ENCODE measurements around the gene PSMB10. TPM values are rescaled to one million over a fixed set of nuclear protein-coding genes. Genes with fewer than 3 reads are reported as not detected.
A peak's percentile ranks its signal among the peaks of the same experiment; 100 is the strongest.

PSMB10 gene
- total RNA-seq, 1 donor from 2014 or later = 30.1 TPM

DNA sequence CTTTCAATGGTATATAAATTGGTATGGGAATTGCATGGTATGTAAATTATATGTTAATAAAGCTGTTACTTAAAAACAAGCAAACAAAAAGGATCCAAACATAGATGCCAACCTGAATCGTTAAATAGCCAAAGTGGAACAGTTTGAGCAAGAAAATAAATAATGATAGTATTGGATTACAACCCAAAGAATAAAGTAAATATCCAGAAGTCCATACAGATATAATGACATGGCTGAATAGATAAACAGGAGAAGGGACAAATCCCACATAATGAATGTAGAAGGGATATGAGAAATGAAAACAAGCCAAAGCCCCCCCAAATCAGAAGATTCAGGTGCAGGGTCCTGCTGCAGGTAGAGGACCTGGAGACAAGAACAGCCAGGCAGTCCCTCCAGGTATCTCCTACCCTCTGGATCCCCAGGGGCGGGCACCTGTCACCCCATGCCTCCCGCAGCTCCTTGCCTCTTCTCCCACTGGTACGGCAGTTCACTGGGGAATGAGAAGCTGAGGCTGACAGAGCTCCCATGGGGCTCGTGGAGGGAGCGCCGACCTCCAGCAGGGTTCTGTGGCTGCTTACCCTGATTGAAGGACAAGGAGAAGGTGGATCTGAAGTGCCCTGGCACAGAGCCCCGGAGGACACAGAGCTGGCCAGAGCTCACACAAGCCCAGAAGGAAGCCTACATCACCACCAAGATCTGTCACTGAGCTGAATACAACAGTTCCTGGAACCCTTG lies 17.2 kb upstream of the PSMB10 start:
- H3K27ac Mint-ChIP-seq (ENCODE audit: unreplicated experiment) = peak overlapping the region; percentile 32
- no peak for TF ChIP-seq CTCF (IDR thresholded peaks at IDR 0.05)
- H3K27me3 Mint-ChIP-seq (ENCODE audit: low read depth) = no peaks in the 10 kb centered on the region
- no peak overlapping the region for H3K4me3 Mint-ChIP-seq (ENCODE audit: unreplicated experiment)
- no peaks in the 10 kb centered on the region for H3K9me3 Mint-ChIP-seq (ENCODE audit: low read depth)
- peaks cover 29% of the 10 kb centered on the region for H3K36me3 Mint-ChIP-seq (ENCODE audit: low read depth)
- DNase-seq (ENCODE audit: low spot score) = no peak
- no peaks in the 10 kb centered on the region for H3K4me1 Mint-ChIP-seq (ENCODE audit: low read depth)

GRCh38 chr16:67951485-67951884 lies 14.8 kb upstream of the PSMB10 start:
- H3K4me3 Mint-ChIP-seq (ENCODE audit: unreplicated experiment) = no peak overlapping the region
- H3K27ac Mint-ChIP-seq (ENCODE audit: unreplicated experiment) = no peak overlapping the region
- peaks cover 29% of the 10 kb centered on the region for H3K36me3 Mint-ChIP-seq (ENCODE audit: low read depth)
- no peak for DNase-seq (ENCODE audit: low spot score)
- no peaks in the 10 kb centered on the region for H3K27me3 Mint-ChIP-seq (ENCODE audit: low read depth)
- H3K4me1 Mint-ChIP-seq (ENCODE audit: low read depth) = no peaks in the 10 kb centered on the region
- H3K9me3 Mint-ChIP-seq (ENCODE audit: low read depth) = no peaks in the 10 kb centered on the region
- no peak for TF ChIP-seq CTCF (IDR thresholded peaks at IDR 0.05)

- H3K27me3 Mint-ChIP-seq (ENCODE audit: low read depth) = no peaks in the 10 kb centered on the region
- H3K4me3 Mint-ChIP-seq (ENCODE audit: unreplicated experiment) = no peak overlapping the region
- H3K4me1 Mint-ChIP-seq (ENCODE audit: low read depth) = no peaks in the 10 kb centered on the region
- no peak for DNase-seq (ENCODE audit: low spot score)
- H3K27ac Mint-ChIP-seq (ENCODE audit: unreplicated experiment) = no peak overlapping the region
- H3K36me3 Mint-ChIP-seq (ENCODE audit: low read depth) = peaks cover 34% of the 10 kb centered on the region
- H3K9me3 Mint-ChIP-seq (ENCODE audit: low read depth) = no peaks in the 10 kb centered on the region
- no peak for TF ChIP-seq CTCF (IDR thresholded peaks at IDR 0.05)
These were observed 13.7 kb upstream of the PSMB10 start for GRCh38 chr16:67950335-67950843.

- no peak for TF ChIP-seq CTCF (IDR thresholded peaks at IDR 0.05)
- no peak overlapping the region for H3K27ac Mint-ChIP-seq (ENCODE audit: unreplicated experiment)
- H3K4me1 Mint-ChIP-seq (ENCODE audit: low read depth) = no peaks in the 10 kb centered on the region
- H3K27me3 Mint-ChIP-seq (ENCODE audit: low read depth) = no peaks in the 10 kb centered on the region
- no peak overlapping the region for H3K4me3 Mint-ChIP-seq (ENCODE audit: unreplicated experiment)
- no peaks in the 10 kb centered on the region for H3K9me3 Mint-ChIP-seq (ENCODE audit: low read depth)
- H3K36me3 Mint-ChIP-seq (ENCODE audit: low read depth) = peaks cover 30% of the 10 kb centered on the region
- no peak for DNase-seq (ENCODE audit: low spot score)
These were observed 13.0 kb upstream of the PSMB10 start for GRCh38 chr16:67949645-67950044.

DNA sequence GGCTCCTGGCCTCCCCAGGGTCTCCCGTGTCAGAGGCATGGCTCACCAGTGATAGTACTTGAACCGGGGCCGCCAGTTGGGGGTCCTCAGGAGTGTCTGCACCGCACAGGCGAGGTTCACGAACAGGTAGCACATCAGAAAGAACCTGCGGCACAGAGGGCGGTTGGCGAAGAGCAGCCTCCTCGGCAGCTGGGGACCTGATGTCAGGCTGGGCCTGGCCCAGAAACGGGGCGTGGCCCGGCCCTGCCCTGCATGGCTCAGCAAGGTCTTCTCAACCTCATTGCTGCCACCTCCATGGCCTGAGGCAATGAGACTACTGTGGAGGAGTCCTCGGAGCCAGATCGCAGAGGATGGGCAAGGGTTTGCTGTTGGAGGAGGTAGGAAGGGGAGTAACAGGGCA lies 11.4 kb upstream of the PSMB10 start:
- Mint-ChIP-seq H3K36me3 (ENCODE audit: low read depth) (peaks cover 27% of the 10 kb centered on the region), H3K4me3 (ENCODE audit: unreplicated experiment) (no peak overlapping the region), H3K4me1 (ENCODE audit: low read depth) (no peaks in the 10 kb centered on the region), H3K27ac (ENCODE audit: unreplicated experiment) (no peak overlapping the region), H3K9me3 (ENCODE audit: low read depth) (no peaks in the 10 kb centered on the region), H3K27me3 (ENCODE audit: low read depth) (no peaks in the 10 kb centered on the region)
- DNase-seq (ENCODE audit: low spot score) = no peak
- no peak for TF ChIP-seq CTCF (IDR thresholded peaks at IDR 0.05)

Measured in chondrocyte (in vitro differentiated cells).